OCI-LY7 (cell line): ENCODE data around the gene VSIG10L2. TPM values are rescaled to one million over a fixed set of nuclear protein-coding genes. Genes with fewer than 3 reads are reported as not detected.

Experiments
- BruUV-seq: library from RNA; stranded (reverse); fragments of 400-500 nt; replicated peaks from 2 replicates; lab custom pipeline; 2021; lab: Mats Ljungman, UMichigan
- CTCF ChIA-PET: fragments of 300-600 bp; sonication (Branson Sonifier 250); formaldehyde crosslinking; loops from one replicate; lab custom pipeline; 2022; ENCODE audit warnings: antibody characterized with exemption; ENCODE audit not compliant: unreplicated experiment; lab: Charles Lee
- POLR2A ChIA-PET: fragments of 300-600 bp; sonication (Branson Sonifier 250); formaldehyde crosslinking; loops from one replicate; lab custom pipeline; 2022; ENCODE audit warnings: antibody characterized with exemption; lab: Charles Lee
- DNase-seq: peaks from one replicate; pipeline ENCODE4 v3.0.0-alpha.2; 2015; ENCODE audit warnings: low spot score
- H2AFZ ChIP-seq: fragments of 200-600 bp; sonication (generic), shearing (Covaris generic); 2 replicates; pipeline ENCODE4 v1.6.1; 2014; ENCODE audit warnings: mild to moderate bottlenecking, antibody characterized with exemption, low read length, moderate library complexity
- H3K27ac ChIP-seq: fragments of 200-600 bp; sonication (generic); 2 replicates; pipeline ENCODE4 v1.5.1; 2014; ENCODE audit warnings: mixed run types, low read depth, mild to moderate bottlenecking, moderate library complexity, low read length, inconsistent platforms; ENCODE audit not compliant: poor library complexity, severe bottlenecking
- H3K36me3 ChIP-seq: fragments of 200-600 bp; sonication (generic); 2 replicates; pipeline ENCODE4 v1.6.1; 2014; ENCODE audit warnings: mild to moderate bottlenecking, antibody characterized with exemption, low read length, moderate library complexity, mixed read lengths; ENCODE audit not compliant: insufficient read depth
- H3K4me1 ChIP-seq: fragments of 200-600 bp; sonication (generic); 2 replicates; pipeline ENCODE4 v1.5.1; 2014; ENCODE audit warnings: mild to moderate bottlenecking, low read length; ENCODE audit not compliant: insufficient read depth, poor library complexity, severe bottlenecking
- H3K4me2 ChIP-seq: fragments of 200-600 bp; sonication (generic); 2 replicates; pipeline ENCODE4 v1.6.1; 2014; ENCODE audit warnings: mild to moderate bottlenecking, low read length
- H3K4me3 ChIP-seq: fragments of 200-600 bp; sonication (generic); 2 replicates; pipeline ENCODE4 v1.5.1; 2014; ENCODE audit warnings: mild to moderate bottlenecking, low read depth, low read length; ENCODE audit not compliant: poor library complexity, severe bottlenecking
- H3K79me2 ChIP-seq: fragments of 200-600 bp; sonication (generic); 2 replicates; pipeline ENCODE4 v1.6.1; 2016; ENCODE audit warnings: low read depth, mild to moderate bottlenecking, low read length, moderate library complexity, mixed read lengths; ENCODE audit not compliant: insufficient read depth
- H3K9me2 ChIP-seq: fragments of 200-600 bp; sonication (generic); 2 replicates; pipeline ENCODE4 v1.6.1; 2016; ENCODE audit warnings: mild to moderate bottlenecking, low read length, mixed read lengths; ENCODE audit not compliant: insufficient read depth
- H3K9me3 ChIP-seq: fragments of 200-600 bp; sonication (generic); 2 replicates; pipeline ENCODE4 v1.6.1; 2014; ENCODE audit warnings: mild to moderate bottlenecking, mixed run types, low read length, mixed read lengths
- H4K20me1 ChIP-seq: fragments of 200-600 bp; sonication (generic); 2 replicates; pipeline ENCODE4 v1.6.1; 2014; ENCODE audit warnings: mild to moderate bottlenecking, antibody characterized with exemption, low read length, moderate library complexity, mixed read lengths; ENCODE audit not compliant: insufficient read depth
- CTCF ChIP-seq: fragments of 200-600 bp; sonication (generic); conservative IDR thresholded peaks from 2 replicates; pipeline ENCODE4 v1.5.1; 2014; ENCODE audit warnings: mild to moderate bottlenecking, antibody characterized with exemption, low read length, moderate library complexity, mixed read lengths
- EZH2phosphoT487 ChIP-seq: fragments of 200-600 bp; sonication (generic); IDR thresholded peaks from 2 replicates; pipeline ENCODE4 v1.6.1; 2018; ENCODE audit warnings: low read depth, borderline replicate concordance, mild to moderate bottlenecking, mixed run types, antibody characterized with exemption, low read length, moderate library complexity, mixed read lengths
- intact Hi-C: fragments of 100-400 bp; cut with micrococcal nuclease; formaldehyde crosslinking; loops from one replicate; pipeline ENCODE4 v1.10.0; 2022; ENCODE audit not compliant: unreplicated experiment
- total RNA-seq, 2 experiments: library from RNA; depleted of rRNA in 1 of 2; stranded (reverse); fragments of >200 nt in 1 of 2; shearing (Covaris generic) in 1 of 2; gene quantifications; 2 replicates each; pipeline ENCODE4 v1.2.3, GENCODE V29; 2014 to 2022

VSIG10L2 gene
- total RNA-seq, 2 experiments from 2014 or later: not detected

DNA sequence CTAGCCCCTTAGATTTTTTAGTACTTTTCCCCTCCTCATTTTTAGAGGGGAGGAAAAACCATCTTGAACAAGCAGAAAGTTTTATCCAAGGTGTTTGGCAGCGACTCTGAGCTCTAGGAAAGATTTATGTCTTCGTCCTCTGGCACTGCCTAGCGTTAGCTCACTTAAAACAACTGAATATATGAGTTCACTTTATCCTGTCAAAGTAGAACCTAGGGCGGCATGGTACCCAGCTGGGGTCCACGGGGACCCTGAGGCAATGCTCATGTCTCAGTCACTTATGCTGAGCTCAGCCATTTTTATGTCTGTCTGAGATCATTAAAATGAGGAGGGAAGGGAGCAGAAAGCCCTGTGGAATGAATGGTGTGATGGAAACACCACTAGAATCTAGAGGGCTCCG is 14.2 kb upstream of the VSIG10L2 start:
- H4K20me1 ChIP-seq: no peaks in the 10 kb centered on the region
- H3K4me2 ChIP-seq: no peak overlapping the region
- intact Hi-C loops: no loop called here
- no peak for TF ChIP-seq EZH2phosphoT487
- TF ChIP-seq CTCF: no peak
- no TSS peak for BruUV-seq
- no peak overlapping the region for H2AFZ ChIP-seq
- POLR2A ChIA-PET: interaction anchor here (0.9 kb wide), 1 partner anchor 296 kb away, joined by 3 read pairs; no protein-coding TSS in a partner anchor
- no peaks in the 10 kb centered on the region for H3K9me3 ChIP-seq
- CTCF ChIA-PET: no interaction called here
- DNase-seq: no peak
- H3K27ac ChIP-seq: no peak overlapping the region
- no peaks in the 10 kb centered on the region for H3K9me2 ChIP-seq
- H3K4me1 ChIP-seq: no peaks in the 10 kb centered on the region
- no peaks in the 10 kb centered on the region for H3K36me3 ChIP-seq
- H3K4me3 ChIP-seq: no peak overlapping the region
- no peaks in the 10 kb centered on the region for H3K79me2 ChIP-seq

DNA sequence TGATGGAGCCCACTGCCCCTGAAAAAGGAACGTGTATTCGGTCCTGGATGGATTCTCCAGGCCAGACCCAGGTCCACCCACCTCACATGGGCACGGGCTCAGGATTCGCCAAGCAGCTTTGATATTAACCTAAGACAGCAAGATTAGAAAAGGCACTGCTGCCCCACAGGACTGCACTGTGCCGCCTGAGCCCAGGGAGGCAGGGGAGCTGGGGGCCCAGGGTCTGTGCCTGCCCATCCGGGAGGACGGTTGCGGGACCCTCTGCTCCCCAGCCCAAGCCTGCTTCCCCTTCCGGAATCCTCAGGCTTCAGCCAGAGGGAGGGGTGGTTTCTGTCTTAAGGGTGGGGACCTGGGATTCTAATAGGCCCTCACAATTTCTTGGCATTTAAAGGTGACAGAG is 13.5 kb upstream of the VSIG10L2 start:
- Histone ChIP-seq H3K9me3 (no peaks in the 10 kb centered on the region), H3K79me2 (no peaks in the 10 kb centered on the region), H3K4me2 (no peak overlapping the region), H3K36me3 (no peaks in the 10 kb centered on the region), H3K27ac (no peak overlapping the region), H3K4me3 (no peak overlapping the region), H2AFZ (no peak overlapping the region), H4K20me1 (no peaks in the 10 kb centered on the region), H3K9me2 (no peaks in the 10 kb centered on the region), H3K4me1 (no peaks in the 10 kb centered on the region)
- DNase-seq: no peak
- ChIA-PET CTCF (no interaction called here), POLR2A (interaction anchor here (0.9 kb wide), 1 partner anchor 296 kb away, joined by 3 read pairs; no protein-coding TSS in a partner anchor)
- BruUV-seq: no TSS peak
- intact Hi-C loops: no loop called here
- TF ChIP-seq CTCF (no peak), EZH2phosphoT487 (no peak)

DNA sequence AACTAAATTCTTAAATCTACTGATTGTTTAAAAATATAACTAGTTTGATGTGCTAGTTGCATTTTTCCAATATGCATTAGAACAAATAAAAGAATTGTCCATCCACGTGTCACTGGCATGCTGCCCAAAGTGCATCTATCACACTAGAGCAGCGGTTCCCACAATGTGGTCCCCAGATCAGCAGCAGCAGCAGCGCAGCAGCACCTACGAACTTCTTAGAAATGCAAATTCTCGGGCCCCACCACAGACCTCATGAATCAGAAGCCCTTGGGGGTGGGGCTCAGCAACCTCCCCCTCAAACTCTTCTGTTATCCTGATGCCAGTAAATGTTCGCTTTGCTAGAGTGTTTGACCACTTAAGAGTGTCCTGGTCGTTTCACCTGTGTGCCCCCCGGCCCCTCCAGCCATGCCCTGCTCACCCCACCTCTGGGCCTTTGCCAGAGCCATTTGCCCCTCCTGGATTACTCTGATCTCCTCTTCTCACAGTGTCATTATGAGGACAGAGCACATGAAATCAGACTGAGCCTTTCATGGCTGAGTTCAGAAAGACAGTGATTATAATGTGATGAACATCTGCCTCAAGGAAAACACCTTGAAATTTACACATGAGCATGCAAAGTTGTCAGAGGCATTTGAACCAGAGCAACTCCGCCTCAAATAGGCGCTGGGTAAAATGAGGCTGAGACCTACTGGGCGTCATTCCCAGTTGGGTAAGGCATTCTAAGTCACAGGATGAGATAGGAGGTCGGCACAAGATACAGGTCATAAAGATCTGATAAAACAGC is 12.6 kb upstream of the VSIG10L2 start:
- no TSS peak for BruUV-seq

More for the DNA sequence above, 12.6 kb upstream of the VSIG10L2 start:
- Histone ChIP-seq H2AFZ (no peak overlapping the region), H4K20me1 (no peaks in the 10 kb centered on the region), H3K4me3 (no peak overlapping the region), H3K36me3 (no peaks in the 10 kb centered on the region), H3K79me2 (no peaks in the 10 kb centered on the region), H3K4me1 (no peaks in the 10 kb centered on the region), H3K9me2 (no peaks in the 10 kb centered on the region), H3K9me3 (no peaks in the 10 kb centered on the region), H3K27ac (no peak overlapping the region), H3K4me2 (no peak overlapping the region)
- TF ChIP-seq EZH2phosphoT487 (no peak), CTCF (no peak)
- no peak for DNase-seq
- ChIA-PET POLR2A (no interaction called here), CTCF (no interaction called here)
- intact Hi-C loops: no loop called here
